GM23338 (cell line): Measurements from ENCODE around the gene CDC42BPG. TPM values are rescaled to one million over a fixed set of nuclear protein-coding genes. Genes with fewer than 3 reads are reported as not detected.

Experiments
- ATAC-seq: fragments of 200-7000 bp; cut with Tn5 transposase; 3 replicates; pipeline ENCODE4 v1.9.1; 2020
- DNase-seq: peaks from one replicate; pipeline ENCODE4 v3.0.0-alpha.2; 2015; ENCODE audit warnings: low spot score
- H2AFZ ChIP-seq: fragments of 200-600 bp; sonication (generic); 2 replicates; pipeline ENCODE4 v1.8.0; 2016; ENCODE audit warnings: antibody characterized with exemption, mild to moderate bottlenecking, moderate library complexity
- H3F3A ChIP-seq: fragments of 200-600 bp; sonication (generic); replicated peaks from 2 replicates; pipeline ENCODE4 v1.8.0; 2017; ENCODE audit warnings: antibody characterized with exemption, mixed run types, low read depth
- H3K27ac ChIP-seq: fragments of 200-600 bp; sonication (generic); 2 replicates; pipeline ENCODE4 v1.6.1; 2016; ENCODE audit warnings: low read depth
- H3K27me3 ChIP-seq: fragments of 200-600 bp; sonication (generic); 2 replicates; pipeline ENCODE4 v1.8.0; 2016; ENCODE audit warnings: mild to moderate bottlenecking, mixed run types, moderate library complexity; ENCODE audit not compliant: insufficient read depth
- H3K36me3 ChIP-seq: fragments of 200-600 bp; sonication (generic); 2 replicates; pipeline ENCODE4 v1.8.0; 2016; ENCODE audit warnings: mild to moderate bottlenecking; ENCODE audit not compliant: insufficient read depth
- H3K4me1 ChIP-seq: fragments of 200-600 bp; sonication (generic); 2 replicates; pipeline ENCODE4 v1.8.0; 2016; ENCODE audit warnings: mild to moderate bottlenecking, moderate library complexity; ENCODE audit not compliant: insufficient read depth
- H3K4me2 ChIP-seq: fragments of 200-600 bp; sonication (generic); 2 replicates; pipeline ENCODE4 v1.7.1; 2017; ENCODE audit warnings: mixed run types
- H3K4me3 ChIP-seq: fragments of 200-600 bp; sonication (generic); 2 replicates; pipeline ENCODE4 v1.6.1; 2016; ENCODE audit warnings: mixed run types
- H3K79me2 ChIP-seq: fragments of 200-600 bp; sonication (generic); replicated peaks from 2 replicates; pipeline ENCODE4 v1.8.0; 2017; ENCODE audit warnings: mild to moderate bottlenecking; ENCODE audit not compliant: insufficient read depth
- H3K9me2 ChIP-seq: fragments of 200-600 bp; sonication (generic); 2 replicates; pipeline ENCODE4 v1.8.0; 2017; ENCODE audit not compliant: insufficient read depth
- H4K20me1 ChIP-seq: fragments of 200-600 bp; sonication (generic); replicated peaks from 2 replicates; pipeline ENCODE4 v1.8.0; 2017; ENCODE audit warnings: mild to moderate bottlenecking; ENCODE audit not compliant: insufficient read depth
- H3K27ac Mint-ChIP-seq: 2 replicates; pipeline ENCODE4 v1.8.0; 2020; ENCODE audit warnings: inconsistent platforms, mild to moderate bottlenecking, moderate library complexity, mixed read lengths
- H3K27me3 Mint-ChIP-seq: 3 replicates; pipeline ENCODE4 v1.8.0; 2022; ENCODE audit warnings: low read depth, mild to moderate bottlenecking, moderate library complexity, mixed read lengths, inconsistent platforms; ENCODE audit not compliant: insufficient read depth, poor library complexity
- H3K36me3 Mint-ChIP-seq: 3 replicates; pipeline ENCODE4 v1.8.0; 2021; ENCODE audit warnings: low read depth, mild to moderate bottlenecking, inconsistent platforms, moderate library complexity, mixed read lengths
- H3K4me1 Mint-ChIP-seq: 3 replicates; pipeline ENCODE4 v1.8.0; 2020; ENCODE audit warnings: mild to moderate bottlenecking, inconsistent platforms, mixed read lengths
- H3K4me3 Mint-ChIP-seq: 3 replicates; pipeline ENCODE4 v1.8.0; 2021; ENCODE audit warnings: moderate library complexity, mild to moderate bottlenecking, inconsistent platforms, mixed read lengths
- H3K9me3 Mint-ChIP-seq: 3 replicates; pipeline ENCODE4 v1.8.0; 2020; ENCODE audit warnings: moderate library complexity, mild to moderate bottlenecking, inconsistent platforms, mixed read lengths
- CREB1 ChIP-seq: fragments of 250-450 bp; sonication (Bioruptor Pico); IDR thresholded peaks from 2 replicates; pipeline ENCODE4 v1.5.0; 2020; ENCODE audit warnings: low read depth, mild to moderate bottlenecking, moderate library complexity
- EZH2 ChIP-seq: fragments of 200-600 bp; sonication (generic); IDR thresholded peaks from one replicate; pipeline ENCODE4 v1.8.0; 2017; ENCODE audit warnings: antibody characterized with exemption, mild to moderate bottlenecking, low read depth; ENCODE audit not compliant: unreplicated experiment
- EZH2phosphoT487 ChIP-seq: fragments of 200-600 bp; sonication (generic); IDR thresholded peaks from one replicate; pipeline ENCODE4 v1.8.1; 2018; ENCODE audit warnings: antibody characterized with exemption; ENCODE audit not compliant: unreplicated experiment
- JUNB ChIP-seq: IDR thresholded peaks from one replicate; pipeline ENCODE4 v1.6.1; 2016; ENCODE audit warnings: antibody characterized with exemption; ENCODE audit not compliant: unreplicated experiment
- NANOG ChIP-seq: IDR thresholded peaks from 2 replicates; pipeline ENCODE4 v1.6.1; 2016; ENCODE audit warnings: antibody characterized with exemption, borderline replicate concordance
- POLR2AphosphoS5 ChIP-seq: IDR thresholded peaks from 2 replicates; pipeline ENCODE4 v1.6.1; 2016; ENCODE audit warnings: antibody characterized with exemption, low read depth
- STAT1 ChIP-seq: IDR thresholded peaks from one replicate; pipeline ENCODE4 v1.6.1; 2016; ENCODE audit warnings: antibody characterized with exemption; ENCODE audit not compliant: unreplicated experiment
- ZNF114 ChIP-seq: fragments of 250-450 bp; sonication (Bioruptor Pico); IDR thresholded peaks from 2 replicates; pipeline ENCODE4 v1.5.0; 2020; ENCODE audit warnings: mild to moderate bottlenecking, moderate library complexity
- ZNF331 ChIP-seq: fragments of 250-450 bp; sonication (Bioruptor Pico); IDR thresholded peaks from 2 replicates; pipeline ENCODE4 v1.5.0; 2020; ENCODE audit warnings: low read depth, mild to moderate bottlenecking, moderate library complexity
- polyA plus RNA-seq: library from polyadenylated mRNA; unstranded; fragments of >200 nt; fragmentation: Nextera tagmentation; extraction: Ambion mirVana; gene quantifications from 2 replicates; pipeline ENCODE4 v1.2.1, GENCODE V29; 2016
- total RNA-seq: library from RNA; depleted of rRNA; stranded (reverse); fragments of >200 nt; shearing (Covaris generic); gene quantifications from 2 replicates; pipeline ENCODE4 v1.2.3, GENCODE V29; 2014
- TF ChIP-seq, protein P1 (sequence below): IDR thresholded peaks from one replicate; pipeline ENCODE4 v1.6.1; 2018; ENCODE audit warnings: antibody characterized with exemption; ENCODE audit not compliant: unreplicated experiment
- TF ChIP-seq, protein P2 (sequence below), 2 experiments: fragments of 200-600 bp in 1 of 2; sonication (generic) in 1 of 2; conservative IDR thresholded peaks; 2 replicates each; pipeline versions ENCODE4 v1.5.1 to v1.6.1; 2016 to 2017; ENCODE audit warnings: antibody characterized with exemption in 2 of 2, low read depth in 2 of 2, mild to moderate bottlenecking in 2 of 2, moderate library complexity in 1 of 2
- TF ChIP-seq, protein P3 (sequence below): fragments of 250-450 bp; sonication (Bioruptor Pico); IDR thresholded peaks from 2 replicates; pipeline ENCODE4 v1.5.0; 2020; ENCODE audit warnings: mild to moderate bottlenecking, moderate library complexity
- TF ChIP-seq, protein P4 (sequence below): IDR thresholded peaks from 2 replicates; pipeline ENCODE4 v1.6.1; 2016; ENCODE audit warnings: antibody characterized with exemption

The CDC42BPG gene
- total and polyA plus RNA-seq, 2 experiments from 2014 or later: 2.3 to 11.6 TPM

DNA sequence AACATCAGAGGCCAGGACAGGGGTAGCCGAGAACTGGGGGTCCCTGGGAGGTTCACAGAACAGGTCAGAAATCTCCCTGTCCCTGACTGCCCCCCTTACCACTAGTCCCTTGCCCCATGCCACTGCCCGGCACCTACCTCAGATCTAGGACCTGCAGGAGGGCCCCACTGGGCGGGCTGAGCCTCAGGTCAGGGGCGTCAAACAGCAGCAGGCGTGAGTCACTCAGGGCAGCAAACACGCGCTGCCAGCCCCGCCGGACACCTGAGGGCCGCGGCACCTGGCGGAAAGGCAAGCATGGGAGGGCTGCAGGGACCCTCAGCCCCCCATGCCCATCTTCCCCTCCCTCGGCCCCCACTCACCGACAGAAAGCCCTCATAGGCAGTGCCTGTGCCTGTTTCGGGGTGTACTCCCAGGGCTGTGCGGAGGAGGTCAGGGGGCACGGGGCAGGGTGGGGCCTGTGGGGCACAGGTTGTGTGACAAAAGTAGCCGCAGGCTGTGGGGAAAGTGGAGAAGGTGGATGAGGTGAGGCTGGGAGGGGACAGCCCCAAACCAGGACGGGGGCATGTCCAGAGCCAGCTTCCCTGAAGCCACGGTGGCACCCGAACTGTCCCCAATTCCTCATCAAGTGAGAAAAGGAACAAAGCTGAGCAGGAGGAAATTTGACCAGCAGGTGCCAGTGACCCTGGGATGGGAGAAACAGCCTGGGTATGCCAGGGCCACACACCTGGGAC lies 11.8 kb downstream of the CDC42BPG start:
- H3F3A ChIP-seq: no peaks in the 10 kb centered on the region
- no peak overlapping the region for H3K4me3 Mint-ChIP-seq
- H3K9me2 ChIP-seq: no peaks in the 10 kb centered on the region
- DNase-seq: no peak
- no peak overlapping the region for H2AFZ ChIP-seq
- no peaks in the 10 kb centered on the region for H3K36me3 ChIP-seq
- no peak overlapping the region for H3K27ac ChIP-seq
- H3K27ac Mint-ChIP-seq: no peak overlapping the region
- H4K20me1 ChIP-seq: no peaks in the 10 kb centered on the region
- H3K4me2 ChIP-seq: no peak overlapping the region
- H3K27me3 ChIP-seq: no peaks in the 10 kb centered on the region
- TF ChIP-seq ZNF114 (CRISPR knock-in tag) (no peak), EZH2 (no peak), JUNB (no peak), CREB1 (CRISPR knock-in tag) (no peak), POLR2AphosphoS5 (no peak), ZNF331 (CRISPR knock-in tag) (no peak), NANOG (no peak), STAT1 (no peak), EZH2phosphoT487 (no peak)
- TF ChIP-seq, protein P1, sequence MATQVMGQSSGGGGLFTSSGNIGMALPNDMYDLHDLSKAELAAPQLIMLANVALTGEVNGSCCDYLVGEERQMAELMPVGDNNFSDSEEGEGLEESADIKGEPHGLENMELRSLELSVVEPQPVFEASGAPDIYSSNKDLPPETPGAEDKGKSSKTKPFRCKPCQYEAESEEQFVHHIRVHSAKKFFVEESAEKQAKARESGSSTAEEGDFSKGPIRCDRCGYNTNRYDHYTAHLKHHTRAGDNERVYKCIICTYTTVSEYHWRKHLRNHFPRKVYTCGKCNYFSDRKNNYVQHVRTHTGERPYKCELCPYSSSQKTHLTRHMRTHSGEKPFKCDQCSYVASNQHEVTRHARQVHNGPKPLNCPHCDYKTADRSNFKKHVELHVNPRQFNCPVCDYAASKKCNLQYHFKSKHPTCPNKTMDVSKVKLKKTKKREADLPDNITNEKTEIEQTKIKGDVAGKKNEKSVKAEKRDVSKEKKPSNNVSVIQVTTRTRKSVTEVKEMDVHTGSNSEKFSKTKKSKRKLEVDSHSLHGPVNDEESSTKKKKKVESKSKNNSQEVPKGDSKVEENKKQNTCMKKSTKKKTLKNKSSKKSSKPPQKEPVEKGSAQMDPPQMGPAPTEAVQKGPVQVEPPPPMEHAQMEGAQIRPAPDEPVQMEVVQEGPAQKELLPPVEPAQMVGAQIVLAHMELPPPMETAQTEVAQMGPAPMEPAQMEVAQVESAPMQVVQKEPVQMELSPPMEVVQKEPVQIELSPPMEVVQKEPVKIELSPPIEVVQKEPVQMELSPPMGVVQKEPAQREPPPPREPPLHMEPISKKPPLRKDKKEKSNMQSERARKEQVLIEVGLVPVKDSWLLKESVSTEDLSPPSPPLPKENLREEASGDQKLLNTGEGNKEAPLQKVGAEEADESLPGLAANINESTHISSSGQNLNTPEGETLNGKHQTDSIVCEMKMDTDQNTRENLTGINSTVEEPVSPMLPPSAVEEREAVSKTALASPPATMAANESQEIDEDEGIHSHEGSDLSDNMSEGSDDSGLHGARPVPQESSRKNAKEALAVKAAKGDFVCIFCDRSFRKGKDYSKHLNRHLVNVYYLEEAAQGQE: no peak
- TF ChIP-seq, protein P2, sequence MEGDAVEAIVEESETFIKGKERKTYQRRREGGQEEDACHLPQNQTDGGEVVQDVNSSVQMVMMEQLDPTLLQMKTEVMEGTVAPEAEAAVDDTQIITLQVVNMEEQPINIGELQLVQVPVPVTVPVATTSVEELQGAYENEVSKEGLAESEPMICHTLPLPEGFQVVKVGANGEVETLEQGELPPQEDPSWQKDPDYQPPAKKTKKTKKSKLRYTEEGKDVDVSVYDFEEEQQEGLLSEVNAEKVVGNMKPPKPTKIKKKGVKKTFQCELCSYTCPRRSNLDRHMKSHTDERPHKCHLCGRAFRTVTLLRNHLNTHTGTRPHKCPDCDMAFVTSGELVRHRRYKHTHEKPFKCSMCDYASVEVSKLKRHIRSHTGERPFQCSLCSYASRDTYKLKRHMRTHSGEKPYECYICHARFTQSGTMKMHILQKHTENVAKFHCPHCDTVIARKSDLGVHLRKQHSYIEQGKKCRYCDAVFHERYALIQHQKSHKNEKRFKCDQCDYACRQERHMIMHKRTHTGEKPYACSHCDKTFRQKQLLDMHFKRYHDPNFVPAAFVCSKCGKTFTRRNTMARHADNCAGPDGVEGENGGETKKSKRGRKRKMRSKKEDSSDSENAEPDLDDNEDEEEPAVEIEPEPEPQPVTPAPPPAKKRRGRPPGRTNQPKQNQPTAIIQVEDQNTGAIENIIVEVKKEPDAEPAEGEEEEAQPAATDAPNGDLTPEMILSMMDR (conservative IDR thresholded peaks at IDR 0.05; ENCODE audit: low read depth in 2 of 2): no peak
- TF ChIP-seq, protein P3, sequence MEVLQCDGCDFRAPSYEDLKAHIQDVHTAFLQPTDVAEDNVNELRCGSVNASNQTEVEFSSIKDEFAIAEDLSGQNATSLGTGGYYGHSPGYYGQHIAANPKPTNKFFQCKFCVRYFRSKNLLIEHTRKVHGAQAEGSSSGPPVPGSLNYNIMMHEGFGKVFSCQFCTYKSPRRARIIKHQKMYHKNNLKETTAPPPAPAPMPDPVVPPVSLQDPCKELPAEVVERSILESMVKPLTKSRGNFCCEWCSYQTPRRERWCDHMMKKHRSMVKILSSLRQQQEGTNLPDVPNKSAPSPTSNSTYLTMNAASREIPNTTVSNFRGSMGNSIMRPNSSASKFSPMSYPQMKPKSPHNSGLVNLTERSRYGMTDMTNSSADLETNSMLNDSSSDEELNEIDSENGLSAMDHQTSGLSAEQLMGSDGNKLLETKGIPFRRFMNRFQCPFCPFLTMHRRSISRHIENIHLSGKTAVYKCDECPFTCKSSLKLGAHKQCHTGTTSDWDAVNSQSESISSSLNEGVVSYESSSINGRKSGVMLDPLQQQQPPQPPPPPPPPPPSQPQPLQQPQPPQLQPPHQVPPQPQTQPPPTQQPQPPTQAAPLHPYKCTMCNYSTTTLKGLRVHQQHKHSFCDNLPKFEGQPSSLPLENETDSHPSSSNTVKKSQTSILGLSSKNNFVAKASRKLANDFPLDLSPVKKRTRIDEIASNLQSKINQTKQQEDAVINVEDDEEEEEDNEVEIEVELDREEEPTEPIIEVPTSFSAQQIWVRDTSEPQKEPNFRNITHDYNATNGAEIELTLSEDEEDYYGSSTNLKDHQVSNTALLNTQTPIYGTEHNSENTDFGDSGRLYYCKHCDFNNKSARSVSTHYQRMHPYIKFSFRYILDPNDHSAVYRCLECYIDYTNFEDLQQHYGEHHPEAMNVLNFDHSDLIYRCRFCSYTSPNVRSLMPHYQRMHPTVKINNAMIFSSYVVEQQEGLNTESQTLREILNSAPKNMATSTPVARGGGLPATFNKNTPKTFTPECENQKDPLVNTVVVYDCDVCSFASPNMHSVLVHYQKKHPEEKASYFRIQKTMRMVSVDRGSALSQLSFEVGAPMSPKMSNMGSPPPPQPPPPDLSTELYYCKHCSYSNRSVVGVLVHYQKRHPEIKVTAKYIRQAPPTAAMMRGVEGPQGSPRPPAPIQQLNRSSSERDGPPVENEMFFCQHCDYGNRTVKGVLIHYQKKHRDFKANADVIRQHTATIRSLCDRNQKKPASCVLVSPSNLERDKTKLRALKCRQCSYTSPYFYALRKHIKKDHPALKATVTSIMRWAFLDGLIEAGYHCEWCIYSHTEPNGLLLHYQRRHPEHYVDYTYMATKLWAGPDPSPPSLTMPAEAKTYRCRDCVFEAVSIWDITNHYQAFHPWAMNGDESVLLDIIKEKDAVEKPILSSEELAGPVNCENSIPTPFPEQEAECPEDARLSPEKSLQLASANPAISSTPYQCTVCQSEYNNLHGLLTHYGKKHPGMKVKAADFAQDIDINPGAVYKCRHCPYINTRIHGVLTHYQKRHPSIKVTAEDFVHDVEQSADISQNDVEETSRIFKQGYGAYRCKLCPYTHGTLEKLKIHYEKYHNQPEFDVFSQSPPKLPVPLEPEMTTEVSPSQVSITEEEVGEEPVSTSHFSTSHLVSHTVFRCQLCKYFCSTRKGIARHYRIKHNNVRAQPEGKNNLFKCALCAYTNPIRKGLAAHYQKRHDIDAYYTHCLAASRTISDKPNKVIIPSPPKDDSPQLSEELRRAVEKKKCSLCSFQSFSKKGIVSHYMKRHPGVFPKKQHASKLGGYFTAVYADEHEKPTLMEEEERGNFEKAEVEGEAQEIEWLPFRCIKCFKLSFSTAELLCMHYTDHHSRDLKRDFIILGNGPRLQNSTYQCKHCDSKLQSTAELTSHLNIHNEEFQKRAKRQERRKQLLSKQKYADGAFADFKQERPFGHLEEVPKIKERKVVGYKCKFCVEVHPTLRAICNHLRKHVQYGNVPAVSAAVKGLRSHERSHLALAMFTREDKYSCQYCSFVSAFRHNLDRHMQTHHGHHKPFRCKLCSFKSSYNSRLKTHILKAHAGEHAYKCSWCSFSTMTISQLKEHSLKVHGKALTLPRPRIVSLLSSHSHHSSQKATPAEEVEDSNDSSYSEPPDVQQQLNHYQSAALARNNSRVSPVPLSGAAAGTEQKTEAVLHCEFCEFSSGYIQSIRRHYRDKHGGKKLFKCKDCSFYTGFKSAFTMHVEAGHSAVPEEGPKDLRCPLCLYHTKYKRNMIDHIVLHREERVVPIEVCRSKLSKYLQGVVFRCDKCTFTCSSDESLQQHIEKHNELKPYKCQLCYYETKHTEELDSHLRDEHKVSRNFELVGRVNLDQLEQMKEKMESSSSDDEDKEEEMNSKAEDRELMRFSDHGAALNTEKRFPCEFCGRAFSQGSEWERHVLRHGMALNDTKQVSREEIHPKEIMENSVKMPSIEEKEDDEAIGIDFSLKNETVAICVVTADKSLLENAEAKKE: no peak
- TF ChIP-seq, protein P4, sequence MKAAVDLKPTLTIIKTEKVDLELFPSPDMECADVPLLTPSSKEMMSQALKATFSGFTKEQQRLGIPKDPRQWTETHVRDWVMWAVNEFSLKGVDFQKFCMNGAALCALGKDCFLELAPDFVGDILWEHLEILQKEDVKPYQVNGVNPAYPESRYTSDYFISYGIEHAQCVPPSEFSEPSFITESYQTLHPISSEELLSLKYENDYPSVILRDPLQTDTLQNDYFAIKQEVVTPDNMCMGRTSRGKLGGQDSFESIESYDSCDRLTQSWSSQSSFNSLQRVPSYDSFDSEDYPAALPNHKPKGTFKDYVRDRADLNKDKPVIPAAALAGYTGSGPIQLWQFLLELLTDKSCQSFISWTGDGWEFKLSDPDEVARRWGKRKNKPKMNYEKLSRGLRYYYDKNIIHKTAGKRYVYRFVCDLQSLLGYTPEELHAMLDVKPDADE: no peak
- no peaks in the 10 kb centered on the region for H3K4me1 ChIP-seq
- H3K9me3 Mint-ChIP-seq: no peaks in the 10 kb centered on the region
- H3K4me3 ChIP-seq: no peak overlapping the region
- no peaks in the 10 kb centered on the region for H3K79me2 ChIP-seq
- H3K4me1 Mint-ChIP-seq: no peaks in the 10 kb centered on the region
- H3K27me3 Mint-ChIP-seq: peaks cover 2% of the 10 kb centered on the region
- ATAC-seq: no peak
- H3K36me3 Mint-ChIP-seq: peaks cover 7% of the 10 kb centered on the region; the same call in 2 of the 3 replicates
